Lower leg skin (tissue), 3 donors: ENCODE measurements around the gene IQCF5.
"Not testable (repeated sequence)": the region's sequence is repeated elsewhere in the genome, so short reads cannot be mapped to it uniquely, and the experiment has no call there.

Experiments
- CTCF ChIP-seq, 3 donors: fragments of 450-650 bp; IDR thresholded peaks; one replicate each; pipeline ENCODE4 v1.5.1; 2016; ENCODE audit warnings: antibody characterized with exemption in 3 of 3, mild to moderate bottlenecking in 3 of 3, moderate library complexity in 2 of 3
- POLR2A ChIP-seq, 2 donors: fragments of 450-650 bp; IDR thresholded peaks; one replicate each; pipeline ENCODE4 v1.6.1; 2016 to 2017; ENCODE audit warnings: antibody characterized with exemption in 2 of 2, mild to moderate bottlenecking in 1 of 2, moderate library complexity in 1 of 2

DNA sequence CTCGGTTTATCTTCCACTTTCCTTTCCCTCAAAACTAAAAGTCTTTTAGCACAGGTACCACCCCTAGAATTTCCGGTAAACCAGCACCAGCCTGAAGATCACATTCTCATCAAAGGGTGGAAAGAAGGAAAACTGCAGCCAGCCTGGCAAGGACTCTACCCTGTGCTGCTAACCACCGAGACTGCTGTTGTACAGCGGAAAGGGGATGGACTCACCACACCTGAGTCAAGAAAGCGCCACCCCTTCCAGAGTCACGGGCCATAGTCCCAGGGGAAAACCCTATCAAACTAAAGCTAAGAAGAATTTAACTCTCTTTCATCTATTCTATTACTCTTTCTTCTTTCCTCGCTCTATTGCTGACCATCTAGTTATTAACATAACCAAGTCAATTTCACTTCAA lies 24.6 kb upstream of the IQCF5 start:
- not testable (repeated sequence) for TF ChIP-seq CTCF, POLR2A (IDR thresholded peaks at IDR 0.05)
